ENCODE results near the gene MRTFA. TPM values are rescaled to one million over a fixed set of nuclear protein-coding genes. Genes with fewer than 3 reads are reported as not detected.

MRTFA gene
- total RNA-seq, 1 experiment from 2014 or later: 28.0 TPM

DNA sequence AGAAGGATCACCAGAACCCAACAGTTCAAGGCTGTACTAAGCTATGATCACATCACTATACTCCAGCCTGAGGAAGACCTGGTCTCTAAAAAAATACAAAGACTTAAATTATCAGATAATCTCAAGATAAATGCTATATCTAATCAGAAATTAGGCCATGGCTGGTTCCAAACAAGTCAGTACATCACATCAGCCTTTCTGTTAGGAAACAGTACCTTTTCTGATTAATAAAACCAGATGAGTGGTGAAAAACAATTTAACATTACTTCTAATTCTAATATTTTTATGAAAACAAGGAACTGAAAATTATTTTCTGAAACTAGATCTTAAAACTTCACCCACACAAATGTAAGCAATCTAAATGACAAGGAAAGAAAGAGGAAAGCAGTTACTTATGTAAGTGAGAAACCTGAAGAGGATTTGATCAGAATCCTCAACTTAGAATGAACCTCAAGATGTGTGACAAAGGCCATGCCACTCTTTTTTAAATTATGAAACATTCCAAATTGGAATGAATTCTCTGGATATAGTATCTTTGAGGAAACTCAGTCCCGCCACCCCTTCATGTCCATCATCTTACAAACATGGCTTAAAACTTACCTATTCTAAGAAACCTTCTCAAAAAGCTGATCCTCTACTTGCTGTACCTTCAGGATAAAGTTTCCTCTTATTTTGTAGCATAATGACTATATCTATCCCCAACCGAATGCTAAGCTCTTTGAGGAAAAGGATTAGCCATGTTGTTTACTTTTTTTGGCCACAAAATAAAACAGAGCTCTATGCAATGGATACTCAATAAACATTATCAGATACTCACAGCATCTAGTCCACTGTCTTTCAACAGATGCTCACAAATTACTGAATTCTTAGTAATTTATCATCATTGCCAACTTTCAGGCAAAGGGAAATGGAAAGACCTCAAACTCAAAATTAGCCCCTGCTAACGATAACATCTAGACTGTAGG lies 132.0 kb downstream of the MRTFA start:
- intact Hi-C loops (cut with micrococcal nuclease): no loop called here
- H3K9me2 ChIP-seq (ENCODE audit: insufficient read depth): no peaks in the 10 kb centered on the region
- H2AFZ ChIP-seq (ENCODE audit: low read depth, low read length, poor library complexity, severe bottlenecking): no peak overlapping the region
- TF ChIP-seq, protein P1, sequence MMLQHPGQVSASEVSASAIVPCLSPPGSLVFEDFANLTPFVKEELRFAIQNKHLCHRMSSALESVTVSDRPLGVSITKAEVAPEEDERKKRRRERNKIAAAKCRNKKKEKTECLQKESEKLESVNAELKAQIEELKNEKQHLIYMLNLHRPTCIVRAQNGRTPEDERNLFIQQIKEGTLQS (IDR thresholded peaks at IDR 0.05): no peak
- TF ChIP-seq, protein P2, sequence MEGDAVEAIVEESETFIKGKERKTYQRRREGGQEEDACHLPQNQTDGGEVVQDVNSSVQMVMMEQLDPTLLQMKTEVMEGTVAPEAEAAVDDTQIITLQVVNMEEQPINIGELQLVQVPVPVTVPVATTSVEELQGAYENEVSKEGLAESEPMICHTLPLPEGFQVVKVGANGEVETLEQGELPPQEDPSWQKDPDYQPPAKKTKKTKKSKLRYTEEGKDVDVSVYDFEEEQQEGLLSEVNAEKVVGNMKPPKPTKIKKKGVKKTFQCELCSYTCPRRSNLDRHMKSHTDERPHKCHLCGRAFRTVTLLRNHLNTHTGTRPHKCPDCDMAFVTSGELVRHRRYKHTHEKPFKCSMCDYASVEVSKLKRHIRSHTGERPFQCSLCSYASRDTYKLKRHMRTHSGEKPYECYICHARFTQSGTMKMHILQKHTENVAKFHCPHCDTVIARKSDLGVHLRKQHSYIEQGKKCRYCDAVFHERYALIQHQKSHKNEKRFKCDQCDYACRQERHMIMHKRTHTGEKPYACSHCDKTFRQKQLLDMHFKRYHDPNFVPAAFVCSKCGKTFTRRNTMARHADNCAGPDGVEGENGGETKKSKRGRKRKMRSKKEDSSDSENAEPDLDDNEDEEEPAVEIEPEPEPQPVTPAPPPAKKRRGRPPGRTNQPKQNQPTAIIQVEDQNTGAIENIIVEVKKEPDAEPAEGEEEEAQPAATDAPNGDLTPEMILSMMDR (IDR thresholded peaks at IDR 0.05 in 2 of 3, conservative IDR thresholded peaks at IDR 0.05 in 1 of 3; ENCODE audit: borderline replicate concordance in 1 of 3, insufficient read depth in 1 of 3, low read depth in 2 of 3, low read length in 2 of 3): no peak
- TF ChIP-seq ZNF274 (IDR thresholded peaks at IDR 0.05; ENCODE audit: low read depth, low read length): no peak
- no peak for TF ChIP-seq CEBPB (IDR thresholded peaks at IDR 0.05; ENCODE audit: low read depth)
- TF ChIP-seq SP1 (IDR thresholded peaks at IDR 0.05; ENCODE audit: low read depth): no peak
- H3K4me3 ChIP-seq (replicated peaks in 1 of 2; ENCODE audit: low read depth in 1 of 2, low read length in 2 of 2): no peak overlapping the region
- no peaks in the 10 kb centered on the region for H3K79me2 ChIP-seq (ENCODE audit: insufficient read depth, low read length)
- H3K4me1 ChIP-seq (ENCODE audit: control insufficient read depth in 1 of 2, insufficient read depth in 2 of 2, low read length in 2 of 2): peaks cover 5 to 6% of the 10 kb centered on the region in 2 experiments
- H3K27me3 ChIP-seq (ENCODE audit: insufficient read depth, low read length): no peaks in the 10 kb centered on the region
- no peaks in the 10 kb centered on the region for H3K36me3 ChIP-seq (ENCODE audit: control insufficient read depth in 1 of 2, insufficient read depth in 2 of 2, low read length in 2 of 2)
- no peaks in the 10 kb centered on the region for H3K9me3 ChIP-seq (ENCODE audit: control insufficient read depth in 1 of 2, insufficient read depth in 1 of 2, low read depth in 1 of 2, low read length in 2 of 2)
- ATAC-seq (no peak), DNase-seq (ENCODE audit: low read depth, low spot score) (no peak)
- BruUV-seq (replicated peaks): no TSS peak
- RAD21 ChIA-PET (ENCODE audit: low non-redundant PET in 1 of 2, low total read pairs in 2 of 2, uncharacterized antibody in 2 of 2, unreplicated experiment in 2 of 2): no interaction called here
- no peak overlapping the region for H3K27ac ChIP-seq (ENCODE audit: low read depth, low read length)
- no peak overlapping the region for H3K9ac ChIP-seq (ENCODE audit: low read length)
- no peaks in the 10 kb centered on the region for H4K20me1 ChIP-seq (ENCODE audit: insufficient read depth)
- POLR2A ChIA-PET: interaction anchor here (0.6 kb wide), 1 partner anchor 14 kb away, joined by 3 read pairs; no protein-coding TSS in a partner anchor
- no peak overlapping the region for H3K4me2 ChIP-seq (ENCODE audit: low read length)
- CTCF ChIA-PET: interaction anchor here (0.6 kb wide), 1 partner anchor 12 kb away, joined by 3 read pairs; no protein-coding TSS in a partner anchor
